Tibial nerve (tissue), 4 donors: ENCODE results near the gene KCNK2. TPM values are rescaled to one million over a fixed set of nuclear protein-coding genes. Genes with fewer than 3 reads are reported as not detected.

ENCODE experiments used
- DNase-seq, 2 donors: peaks; one replicate each; pipeline ENCODE4 v3.0.0-alpha.2; 2019; ENCODE audit warnings: low spot score in 2 of 2
- H3K27ac ChIP-seq, 4 donors: fragments of 200-600 bp; sonication (generic) in 3 of 4; one replicate each; pipeline ENCODE4 v1.5.1; 2017 to 2019; ENCODE audit warnings: mild to moderate bottlenecking in 1 of 4
- H3K27me3 ChIP-seq, 2 donors: fragments of 200-600 bp; sonication (generic) in 1 of 2; one replicate each; pipeline versions ENCODE4 v1.5.1 to v1.6.0; 2017 to 2019
- H3K36me3 ChIP-seq, 3 donors: fragments of 200-600 bp; sonication (generic); one replicate each; pipeline ENCODE4 v1.5.1; 2018 to 2019
- H3K4me1 ChIP-seq, 4 donors: fragments of 200-600 bp; sonication (generic) in 3 of 4; one replicate each; pipeline ENCODE4 v1.5.1; 2017 to 2019
- H3K4me3 ChIP-seq, 4 donors: fragments of 200-600 bp; sonication (generic) in 3 of 4; one replicate each; pipeline ENCODE4 v1.5.1; 2017 to 2019; ENCODE audit warnings: mild to moderate bottlenecking in 1 of 4, moderate library complexity in 1 of 4
- H3K9me3 ChIP-seq, 4 donors: fragments of 200-600 bp; sonication (generic) in 3 of 4; one replicate each; pipeline ENCODE4 v1.5.1; 2017 to 2019
- EP300 ChIP-seq, 2 donors: sonication (generic); formaldehyde crosslinking; IDR thresholded peaks; one replicate each; pipeline ENCODE4 v1.6.1; 2017; ENCODE audit warnings: antibody characterized with exemption in 2 of 2, mild to moderate bottlenecking in 1 of 2
- POLR2A ChIP-seq, 2 donors: fragments of 450-650 bp; IDR thresholded peaks; one replicate each; pipeline ENCODE4 v1.6.1; 2017; ENCODE audit warnings: antibody characterized with exemption in 2 of 2, mild to moderate bottlenecking in 2 of 2, moderate library complexity in 2 of 2
- WGBS, 2 donors: methylation state at CpG; one replicate each; pipeline ENCODE4 v1.1.5; 2018; 5-methylcytosine and 5-hydroxymethylcytosine counted together
- total RNA-seq, 4 donors: library from RNA; depleted of rRNA; stranded (reverse); fragments of >200 nt; gene quantifications; one replicate each; pipeline ENCODE4 v1.1.0, GENCODE V29; 2016
- TF ChIP-seq, protein P1 (sequence below), 5 experiments: fragments of 200-600 bp in 3 of 5; fragments of 450-650 bp in 2 of 5; sonication (generic) in 3 of 5; IDR thresholded peaks; one replicate each; pipeline ENCODE4 v1.5.1; 2016 to 2019; ENCODE audit warnings: antibody characterized with exemption in 5 of 5, mild to moderate bottlenecking in 3 of 5, moderate library complexity in 2 of 5

Gene KCNK2
- total RNA-seq, 4 donors from 2014 or later: 9.4 to 13.7 (median 12.2) TPM

- Histone ChIP-seq H3K27ac (no peak overlapping the region), H3K4me3 (no peak overlapping the region), H3K36me3 (no peaks in the 10 kb centered on the region), H3K27me3 (no peaks in the 10 kb centered on the region), H3K4me1 (no peaks in the 10 kb centered on the region), H3K9me3 (peaks cover 0 to 10% (median 0%) of the 10 kb centered on the region in 4 donors)
- DNase-seq: no peak
- TF ChIP-seq, protein P1, sequence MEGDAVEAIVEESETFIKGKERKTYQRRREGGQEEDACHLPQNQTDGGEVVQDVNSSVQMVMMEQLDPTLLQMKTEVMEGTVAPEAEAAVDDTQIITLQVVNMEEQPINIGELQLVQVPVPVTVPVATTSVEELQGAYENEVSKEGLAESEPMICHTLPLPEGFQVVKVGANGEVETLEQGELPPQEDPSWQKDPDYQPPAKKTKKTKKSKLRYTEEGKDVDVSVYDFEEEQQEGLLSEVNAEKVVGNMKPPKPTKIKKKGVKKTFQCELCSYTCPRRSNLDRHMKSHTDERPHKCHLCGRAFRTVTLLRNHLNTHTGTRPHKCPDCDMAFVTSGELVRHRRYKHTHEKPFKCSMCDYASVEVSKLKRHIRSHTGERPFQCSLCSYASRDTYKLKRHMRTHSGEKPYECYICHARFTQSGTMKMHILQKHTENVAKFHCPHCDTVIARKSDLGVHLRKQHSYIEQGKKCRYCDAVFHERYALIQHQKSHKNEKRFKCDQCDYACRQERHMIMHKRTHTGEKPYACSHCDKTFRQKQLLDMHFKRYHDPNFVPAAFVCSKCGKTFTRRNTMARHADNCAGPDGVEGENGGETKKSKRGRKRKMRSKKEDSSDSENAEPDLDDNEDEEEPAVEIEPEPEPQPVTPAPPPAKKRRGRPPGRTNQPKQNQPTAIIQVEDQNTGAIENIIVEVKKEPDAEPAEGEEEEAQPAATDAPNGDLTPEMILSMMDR (IDR thresholded peaks at IDR 0.05): no peak
- 92 to 94% methylated on average over 3 of the region's 3 CpGs for WGBS, 2 donors
Observed at GRCh38 chr1:215264649-215265048, 182.1 kb downstream of the KCNK2 start.

GRCh38 chr1:215267495-215267894 lies 185.0 kb downstream of the KCNK2 start:
- Histone ChIP-seq H3K27me3 (no peaks in the 10 kb centered on the region), H3K4me3 (no peak overlapping the region), H3K4me1 (no peaks in the 10 kb centered on the region), H3K36me3 (no peaks in the 10 kb centered on the region), H3K27ac (no peak overlapping the region), H3K9me3 (no peaks in the 10 kb centered on the region)
- TF ChIP-seq, protein P1 (IDR thresholded peaks at IDR 0.05): no peak
- TF ChIP-seq EP300 (IDR thresholded peaks at IDR 0.05) (no peak), POLR2A (IDR thresholded peaks at IDR 0.05) (no peak)
- 77 to 88% methylated on average over 1 of the region's 1 CpG for WGBS, 2 donors
- DNase-seq: no peak

- no peak overlapping the region for H3K4me3 ChIP-seq
- no peaks in the 10 kb centered on the region for H3K9me3 ChIP-seq
- peaks cover 0 to 3% (median 0%) of the 10 kb centered on the region in 4 donors for H3K4me1 ChIP-seq
- WGBS, 2 donors: 68 to 69% methylated on average over 3 of the region's 3 CpGs
- no peaks in the 10 kb centered on the region for H3K36me3 ChIP-seq
- no peak for DNase-seq
- TF ChIP-seq EP300 (IDR thresholded peaks at IDR 0.05): no peak
- no peak for TF ChIP-seq POLR2A (IDR thresholded peaks at IDR 0.05)
- TF ChIP-seq, protein P1 (IDR thresholded peaks at IDR 0.05): no peak
- H3K27me3 ChIP-seq: no peaks in the 10 kb centered on the region
- no peak overlapping the region for H3K27ac ChIP-seq
Observed at GRCh38 chr1:215269955-215270354, 187.4 kb downstream of the KCNK2 start.

- 73 to 76% methylated on average over 5 of the region's 5 CpGs for WGBS, 2 donors
- TF ChIP-seq POLR2A (IDR thresholded peaks at IDR 0.05) (no peak), EP300 (IDR thresholded peaks at IDR 0.05) (no peak)
- TF ChIP-seq, protein P1 (IDR thresholded peaks at IDR 0.05): no peak
Observed at GRCh38 chr1:215273838-215274516, 191.4 kb downstream of the KCNK2 start.

DNA sequence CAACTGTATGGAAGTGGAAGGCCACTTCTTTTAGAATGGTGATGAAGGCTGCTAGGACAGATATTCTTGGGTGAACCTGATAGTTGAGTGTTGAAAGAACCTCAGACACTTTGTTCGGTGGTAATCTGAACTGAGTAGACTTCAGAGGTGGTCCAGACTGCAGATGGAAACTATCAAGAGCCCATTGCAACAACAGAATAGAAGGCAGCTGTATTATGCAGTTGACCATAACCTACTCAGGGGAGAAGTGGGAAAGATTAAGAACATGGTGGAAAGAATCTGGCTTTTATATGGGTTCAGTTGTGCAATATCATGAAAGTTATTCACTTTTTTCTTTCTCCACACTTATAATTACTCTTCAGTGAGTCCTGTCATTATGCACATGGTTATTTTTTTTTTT lies 194.0 kb downstream of the KCNK2 start:
- Histone ChIP-seq H3K27ac (no peak overlapping the region), H3K27me3 (no peaks in the 10 kb centered on the region), H3K36me3 (no peaks in the 10 kb centered on the region), H3K4me3 (no peak overlapping the region), H3K9me3 (no peaks in the 10 kb centered on the region), H3K4me1 (peaks cover 0 to 3% (median 0%) of the 10 kb centered on the region in 4 donors)
- TF ChIP-seq EP300 (IDR thresholded peaks at IDR 0.05) (peak in 1 of 2 donors; percentile 51), POLR2A (IDR thresholded peaks at IDR 0.05) (no peak)
- TF ChIP-seq, protein P1 (IDR thresholded peaks at IDR 0.05): no peak
- no peak for DNase-seq
- WGBS, 2 donors: 44 to 69% methylated on average over 1 of the region's 1 CpG

More at GRCh38 chr1:215273838-215274516, 191.4 kb downstream of the KCNK2 start:
- Histone ChIP-seq H3K36me3 (no peaks in the 10 kb centered on the region), H3K27me3 (no peaks in the 10 kb centered on the region), H3K27ac (no peak overlapping the region), H3K4me1 (peaks cover 0 to 3% (median 0%) of the 10 kb centered on the region in 4 donors), H3K9me3 (no peaks in the 10 kb centered on the region), H3K4me3 (no peak overlapping the region)
- DNase-seq: no peak
